A549 (cell line): ENCODE data around the gene RXRA. TPM values are rescaled to one million over a fixed set of nuclear protein-coding genes. Genes with fewer than 3 reads are reported as not detected.
A peak's percentile ranks its signal among the peaks of the same experiment; 100 is the strongest.

ENCODE experiments used
- ATAC-seq, 2 experiments: fragments of 200-7000 bp in 1 of 2; fragments of >200 bp in 1 of 2; cut with Nextera tagmentation in 1 of 2; cut with Tn5 transposase in 1 of 2; 3 replicates each; pipeline versions ENCODE4 v1.8.0 to v1.9.1; 2018 to 2020; ENCODE audit warnings: mild to moderate bottlenecking in 1 of 2, moderate library complexity in 1 of 2
- CTCF ChIA-PET: fragments of 300-600 bp; sonication (Branson Sonifier 250); formaldehyde crosslinking; extraction: SDS; loops from one replicate; lab custom pipeline; 2021; ENCODE audit warnings: antibody characterized with exemption, inconsistent platforms; lab: Yijun Ruan, JAX
- POLR2A ChIA-PET: fragments of 350-600 bp; formaldehyde crosslinking; extraction: SDS; loops from one replicate; lab custom pipeline; 2021; ENCODE audit warnings: antibody characterized with exemption, inconsistent platforms; lab: Yijun Ruan, JAX
- DNase-seq, 2 experiments: peaks; one replicate each; pipeline versions ENCODE4 v3.0.0 to v3.0.0-alpha.2; 2011 to 2016; ENCODE audit warnings: low read depth in 1 of 2, low spot score in 1 of 2
- FAIRE-seq: peaks from 2 replicates; lab custom pipeline; 2011; peaks lifted over from hg19 to GRCh38; lab: Jason Lieb, UNC
- H3K27ac ChIP-seq, 2 experiments: fragments of >200 bp; sonication (Bioruptor Twin); formaldehyde crosslinking; 3 replicates each; pipeline ENCODE4 v1.5.1; 2016 to 2017
- H3K4me1 ChIP-seq: fragments of >200 bp; sonication (Bioruptor Twin); formaldehyde crosslinking; 3 replicates; pipeline ENCODE4 v1.6.1; 2016
- H3K4me2 ChIP-seq: fragments of >200 bp; sonication (Bioruptor Twin); formaldehyde crosslinking; 3 replicates; pipeline ENCODE4 v1.6.1; 2016
- H3K4me3 ChIP-seq: fragments of >200 bp; sonication (Bioruptor Twin); formaldehyde crosslinking; 3 replicates; pipeline ENCODE4 v1.5.1; 2016
- H3K9me3 ChIP-seq: fragments of >200 bp; sonication (Bioruptor Twin); formaldehyde crosslinking; 3 replicates; pipeline ENCODE4 v1.6.1; 2016
- EHF ChIP-seq: fragments of 250-450 bp; sonication (Bioruptor Pico); IDR thresholded peaks from 2 replicates; pipeline ENCODE4 v1.5.0; 2020; ENCODE audit warnings: mild to moderate bottlenecking
- EP300 ChIP-seq, 2 experiments: fragments of >200 bp; sonication (Bioruptor Twin); formaldehyde crosslinking; IDR thresholded peaks; 2 replicates in 1 of 2; 3 replicates in 1 of 2; pipeline ENCODE4 v1.6.1; 2016 to 2017
- FOSL2 ChIP-seq, 2 experiments: fragments of 450-650 bp in 1 of 2; fragments of >200 bp in 1 of 2; sonication (Bioruptor Twin) in 1 of 2; formaldehyde crosslinking; IDR thresholded peaks; 2 replicates each; pipeline versions ENCODE4 v1.5.0 to v1.6.1; 2016 to 2020; ENCODE audit warnings: mild to moderate bottlenecking in 1 of 2, moderate library complexity in 1 of 2
- GATA3 ChIP-seq: IDR thresholded peaks from 2 replicates; pipeline ENCODE4 v1.6.1; 2012; ENCODE audit warnings: borderline replicate concordance
- HDAC2 ChIP-seq: fragments of 200-600 bp; sonication (generic); IDR thresholded peaks from 2 replicates; pipeline ENCODE4 v1.6.1; 2016
- HES2 ChIP-seq: fragments of >200 bp; sonication (Bioruptor Twin); formaldehyde crosslinking; IDR thresholded peaks from 2 replicates; pipeline ENCODE4 v1.6.1; 2016
- HEYL ChIP-seq: fragments of 250-450 bp; sonication (Bioruptor Pico); IDR thresholded peaks from 2 replicates; pipeline ENCODE4 v1.8.0; 2021; ENCODE audit warnings: mild to moderate bottlenecking, moderate library complexity
- HMGXB4 ChIP-seq: fragments of 250-450 bp; sonication (Bioruptor Pico); IDR thresholded peaks from 2 replicates; pipeline ENCODE4 v1.5.0; 2021; ENCODE audit warnings: mild to moderate bottlenecking, moderate library complexity, borderline replicate concordance
- HOXB13 ChIP-seq: fragments of 250-450 bp; sonication (Bioruptor Pico); IDR thresholded peaks from 2 replicates; pipeline ENCODE4 v1.5.0; 2020; ENCODE audit warnings: low read depth, mild to moderate bottlenecking, moderate library complexity
- KDM1A ChIP-seq: fragments of 200-600 bp; sonication (generic); IDR thresholded peaks from 2 replicates; pipeline ENCODE4 v1.6.1; 2016; ENCODE audit warnings: low read depth, mild to moderate bottlenecking
- MAFK ChIP-seq: fragments of 450-650 bp; IDR thresholded peaks from 2 replicates; pipeline ENCODE4 v1.6.1; 2014; ENCODE audit not compliant: partially characterized antibody
- MAZ ChIP-seq: fragments of 150-350 bp; IDR thresholded peaks from 2 replicates; pipeline ENCODE4 v1.6.1; 2014; ENCODE audit warnings: antibody characterized with exemption, low read depth, low read length, borderline replicate concordance
- PBX3 ChIP-seq: IDR thresholded peaks from 2 replicates; pipeline ENCODE4 v1.6.1; 2012
- POLR2AphosphoS2 ChIP-seq: conservative IDR thresholded peaks from 2 replicates; pipeline ENCODE4 v1.6.1; 2012; ENCODE audit warnings: low read length, improper control_type of control experiment, inconsistent platforms
- RARB ChIP-seq: fragments of 250-450 bp; sonication (Bioruptor Pico); IDR thresholded peaks from 2 replicates; pipeline ENCODE4 v1.8.0; 2021; ENCODE audit warnings: mild to moderate bottlenecking, moderate library complexity
- REST ChIP-seq: fragments of 200-600 bp; sonication (generic); IDR thresholded peaks from 2 replicates; pipeline ENCODE4 v1.6.1; 2016; ENCODE audit warnings: antibody characterized with exemption, mild to moderate bottlenecking, moderate library complexity
- ZFP36 ChIP-seq: fragments of 450-650 bp; IDR thresholded peaks from 2 replicates; pipeline ENCODE4 v1.6.1; 2014; ENCODE audit warnings: borderline replicate concordance; ENCODE audit not compliant: partially characterized antibody
- ZNF302 ChIP-seq: fragments of 250-450 bp; sonication (Bioruptor Pico); IDR thresholded peaks from 2 replicates; pipeline ENCODE4 v1.9.0; 2021; ENCODE audit warnings: inconsistent platforms, mild to moderate bottlenecking, moderate library complexity
- WGBS: methylation state at CpG from one replicate; pipeline ENCODE4 v1.1.6; 2017; ENCODE audit errors: missing lambda C conversion rate; 5-methylcytosine and 5-hydroxymethylcytosine counted together
- polyA plus RNA-seq, 4 experiments: library from polyadenylated mRNA; depleted of rRNA in 3 of 4; stranded (reverse); fragments of >200 nt; fragmentation: RNase III in 1 of 4; extraction: RNeasy Plus Mini Kit Qiagen cat#74134 plus additional on column Dnase treatment in 1 of 4; gene quantifications; 2 replicates in 3 of 4; 3 replicates in 1 of 4; pipeline ENCODE4 v1.2.3, GENCODE V29; 2011 to 2017

Gene RXRA
- polyA plus RNA-seq, 2 of the 4 experiments (the other 2 are of a cell fraction) = 6.6 to 23.9 TPM

GRCh38 chr9:134436911-134437310 lies 110.7 kb downstream of the RXRA start:
- no peak overlapping the region for H3K4me2 ChIP-seq
- WGBS = 86% methylated on average over 11 of the region's 13 CpGs
- H3K27ac ChIP-seq = peak overlapping the region; percentile 2 to 80; a peak in 2 of 6 replicates
- H3K4me1 ChIP-seq = peaks cover 43% of the 10 kb centered on the region
- no peak for FAIRE-seq
- no peak for ATAC-seq
- POLR2A ChIA-PET = no interaction called here
- TF ChIP-seq KDM1A (no peak), POLR2AphosphoS2 (no peak), PBX3 (no peak), FOSL2 (IDR thresholded peaks at IDR 0.05) (no peak), FOSL2 (CRISPR knock-in tag; IDR thresholded peaks at IDR 0.05) (no peak), RARB (CRISPR knock-in tag) (no peak)
- H3K4me3 ChIP-seq = no peak overlapping the region
- H3K9me3 ChIP-seq = no peaks in the 10 kb centered on the region
- no peak for DNase-seq
- CTCF ChIA-PET = interaction anchor here (0.9 to 5.6 kb wide), 7 partner anchors 12 to 268 kb away, joined by 3 to 30 read pairs (median 6); no protein-coding TSS in a partner anchor

GRCh38 chr9:134437403-134438194 lies 111.3 kb downstream of the RXRA start:
- WGBS = 94% methylated on average over 22 of the region's 31 CpGs

More at GRCh38 chr9:134437403-134438194, 111.3 kb downstream of the RXRA start:
- DNase-seq (no peak), ATAC-seq (no peak), FAIRE-seq (no peak)
- H3K4me2 ChIP-seq = no peak overlapping the region
- POLR2A ChIA-PET = no interaction called here
- no peaks in the 10 kb centered on the region for H3K9me3 ChIP-seq
- no peak overlapping the region for H3K4me3 ChIP-seq
- H3K27ac ChIP-seq = no peak overlapping the region; a peak in 2 of 6 replicates
- H3K4me1 ChIP-seq = peaks cover 36% of the 10 kb centered on the region
- no peak for TF ChIP-seq GATA3
- TF ChIP-seq MAFK = no peak
- no peak for TF ChIP-seq HDAC2
- no peak for TF ChIP-seq ZNF302 (CRISPR knock-in tag)
- TF ChIP-seq REST = no peak
- no peak for TF ChIP-seq HOXB13 (CRISPR knock-in tag)
- no peak for TF ChIP-seq EHF (CRISPR knock-in tag)
- TF ChIP-seq HEYL (CRISPR knock-in tag) = no peak
- TF ChIP-seq EP300 (IDR thresholded peaks at IDR 0.05) = no peak
- no peak for TF ChIP-seq HES2
- no peak for TF ChIP-seq ZFP36
- no peak for TF ChIP-seq KDM1A
- no peak for TF ChIP-seq HMGXB4
- TF ChIP-seq MAZ = no peak
- CTCF ChIA-PET = interaction anchor here (0.6 to 5.6 kb wide), 7 partner anchors 12 to 648 kb away, joined by 3 to 30 read pairs (median 6); no protein-coding TSS in a partner anchor
